Activated CD8-positive, alpha-beta T cell treated with anti-CD3 and anti-CD28 coated beads, Interleukin-2, amount 10 ng/mL, durations not matched to agents 7 days and 5 days (primary cell): ENCODE measurements around the gene MROH9. TPM values are rescaled to one million over a fixed set of nuclear protein-coding genes. Genes with fewer than 3 reads are reported as not detected.
"Not testable (repeated sequence)": the region's sequence is repeated elsewhere in the genome, so short reads cannot be mapped to it uniquely, and the experiment has no call there.

Experiments
- ATAC-seq: fragments of 150-1000 bp; cut with Tn5 transposase; one replicate; pipeline ENCODE4 v1.10.0; 2021; ENCODE audit warnings: moderate library complexity
- CTCF ChIA-PET: fragments of 350-600 bp; sonication (Branson Sonifier 250); formaldehyde crosslinking; loops from one replicate; lab custom pipeline; 2021; ENCODE audit warnings: antibody characterized with exemption; lab: Charles Lee
- POLR2A ChIA-PET: fragments of 350-600 bp; sonication (Branson Sonifier 250); formaldehyde crosslinking; loops from one replicate; lab custom pipeline; 2021; ENCODE audit warnings: antibody characterized with exemption; lab: Charles Lee
- DNase-seq: peaks from one replicate; pipeline ENCODE4 v3.0.0-alpha.2; 2020
- H3K27ac Mint-ChIP-seq: one replicate; pipeline ENCODE4 v1.8.0; 2021; ENCODE audit warnings: mild to moderate bottlenecking, mixed read lengths
- H3K27me3 Mint-ChIP-seq: one replicate; pipeline ENCODE4 v1.8.0; 2021; ENCODE audit warnings: low read depth, mixed read lengths
- H3K36me3 Mint-ChIP-seq: one replicate; pipeline ENCODE4 v1.8.0; 2021; ENCODE audit warnings: low read depth, mixed read lengths
- H3K4me1 Mint-ChIP-seq: one replicate; pipeline ENCODE4 v1.8.0; 2021; ENCODE audit warnings: low read depth, mixed read lengths
- H3K4me3 Mint-ChIP-seq: one replicate; pipeline ENCODE4 v1.8.0; 2021; ENCODE audit warnings: mild to moderate bottlenecking, mixed read lengths
- H3K9me3 Mint-ChIP-seq: one replicate; pipeline ENCODE4 v1.8.0; 2022; ENCODE audit warnings: mixed read lengths; ENCODE audit not compliant: insufficient read depth
- total RNA-seq, 2 experiments: library from RNA; stranded (reverse); gene quantifications; one replicate each; pipeline ENCODE4 v1.2.3, GENCODE V29; 2021

MROH9 gene
- total RNA-seq, 2 experiments from 2014 or later = not detected

- Mint-ChIP-seq H3K4me1 (no peaks in the 10 kb centered on the region), H3K27ac (no peak overlapping the region), H3K36me3 (no peaks in the 10 kb centered on the region), H3K9me3 (no peaks in the 10 kb centered on the region), H3K27me3 (no peaks in the 10 kb centered on the region), H3K4me3 (no peak overlapping the region)
- DNase-seq (no peak), ATAC-seq (no peak)
- ChIA-PET POLR2A (no interaction called here), CTCF (interaction anchor here (0.7 to 4.6 kb wide), 3 partner anchors 16 to 239 kb away, joined by 3 to 24 read pairs (median 3); no protein-coding TSS in a partner anchor)
Observed at GRCh38 chr1:170927955-170928840, 7.1 kb upstream of the MROH9 start.

- Mint-ChIP-seq H3K4me1 (no peaks in the 10 kb centered on the region), H3K4me3 (no peak overlapping the region), H3K9me3 (no peaks in the 10 kb centered on the region), H3K27me3 (no peaks in the 10 kb centered on the region), H3K36me3 (no peaks in the 10 kb centered on the region), H3K27ac (no peak overlapping the region)
- no peak for DNase-seq
- ChIA-PET POLR2A (no interaction called here), CTCF (interaction anchor here (0.8 to 4.6 kb wide), 6 partner anchors 11 to 1002 kb away, joined by 4 to 24 read pairs (median 4); no protein-coding TSS in a partner anchor)
- ATAC-seq = peak; percentile 19
Observed at GRCh38 chr1:170929412-170929834, 5.9 kb upstream of the MROH9 start.

- Mint-ChIP-seq H3K36me3 (no peaks in the 10 kb centered on the region), H3K27me3 (no peaks in the 10 kb centered on the region), H3K9me3 (no peaks in the 10 kb centered on the region), H3K27ac (no peak overlapping the region), H3K4me1 (no peaks in the 10 kb centered on the region), H3K4me3 (no peak overlapping the region)
- ChIA-PET POLR2A (no interaction called here), CTCF (interaction anchor here (0.6 to 4.6 kb wide), 7 partner anchors 11 to 1120 kb away, joined by 3 to 24 read pairs (median 4); no protein-coding TSS in a partner anchor)
- ATAC-seq (peak; percentile 76), DNase-seq (peak; percentile 21)
Observed at GRCh38 chr1:170929835-170930554, 5.3 kb upstream of the MROH9 start.

GRCh38 chr1:170931650-170932049 is 3.7 kb upstream of the MROH9 start:
- H3K4me3 Mint-ChIP-seq = no peak overlapping the region
- no peak for ATAC-seq
- no peaks in the 10 kb centered on the region for H3K36me3 Mint-ChIP-seq
- no peaks in the 10 kb centered on the region for H3K4me1 Mint-ChIP-seq
- H3K9me3 Mint-ChIP-seq = no peaks in the 10 kb centered on the region
- ChIA-PET CTCF (interaction anchor here (4.6 kb wide), 1 partner anchor 242 kb away, joined by 24 read pairs; no protein-coding TSS in a partner anchor), POLR2A (no interaction called here)
- H3K27me3 Mint-ChIP-seq = no peaks in the 10 kb centered on the region
- DNase-seq = no peak
- H3K27ac Mint-ChIP-seq = no peak overlapping the region

- ChIA-PET CTCF (no interaction called here), POLR2A (no interaction called here)
- H3K4me3 Mint-ChIP-seq = no peak overlapping the region
- no peaks in the 10 kb centered on the region for H3K36me3 Mint-ChIP-seq
- H3K27ac Mint-ChIP-seq = no peak overlapping the region
- no peaks in the 10 kb centered on the region for H3K27me3 Mint-ChIP-seq
- no peaks in the 10 kb centered on the region for H3K9me3 Mint-ChIP-seq
- DNase-seq = no peak
- ATAC-seq = no peak
- H3K4me1 Mint-ChIP-seq = no peaks in the 10 kb centered on the region
Observed at GRCh38 chr1:170932236-170932635, 3.1 kb upstream of the MROH9 start.

GRCh38 chr1:170938281-170938680 is 2.9 kb downstream of the MROH9 start:
- CTCF ChIA-PET = no interaction called here
- no peak overlapping the region for H3K27ac Mint-ChIP-seq

GRCh38 chr1:170939476-170939875 is 4.1 kb downstream of the MROH9 start:
- CTCF ChIA-PET = no interaction called here
- Mint-ChIP-seq H3K36me3 (no peaks in the 10 kb centered on the region), H3K4me3 (no peak overlapping the region), H3K27ac (no peak overlapping the region), H3K27me3 (peaks cover 4% of the 10 kb centered on the region), H3K4me1 (no peaks in the 10 kb centered on the region), H3K9me3 (no peaks in the 10 kb centered on the region)
- DNase-seq (no peak), ATAC-seq (no peak)
- POLR2A ChIA-PET = no interaction called here

More at GRCh38 chr1:170938281-170938680, 2.9 kb downstream of the MROH9 start:
- no peak overlapping the region for H3K4me3 Mint-ChIP-seq
- POLR2A ChIA-PET = no interaction called here
- no peak for ATAC-seq
- no peak for DNase-seq
- no peaks in the 10 kb centered on the region for H3K9me3 Mint-ChIP-seq
- H3K27me3 Mint-ChIP-seq = peaks cover 4% of the 10 kb centered on the region
- H3K36me3 Mint-ChIP-seq = no peaks in the 10 kb centered on the region
- no peaks in the 10 kb centered on the region for H3K4me1 Mint-ChIP-seq

GRCh38 chr1:170951744-170952143 is 16.4 kb downstream of the MROH9 start:
- CTCF ChIA-PET = interaction anchor here (1.0 kb wide), 1 partner anchor 15 kb away, joined by 3 read pairs; no protein-coding TSS in a partner anchor
- H3K36me3 Mint-ChIP-seq, POLR2A ChIA-PET: not testable (repeated sequence)

GRCh38 chr1:170959385-170959784 is 24.1 kb downstream of the MROH9 start:
- H3K27ac Mint-ChIP-seq = no peak overlapping the region
- peaks cover 2% of the 10 kb centered on the region for H3K27me3 Mint-ChIP-seq
- H3K9me3 Mint-ChIP-seq = no peaks in the 10 kb centered on the region
- no peaks in the 10 kb centered on the region for H3K36me3 Mint-ChIP-seq
- POLR2A ChIA-PET = no interaction called here
- ATAC-seq (no peak), DNase-seq (no peak)
- H3K4me3 Mint-ChIP-seq = no peak overlapping the region
- CTCF ChIA-PET = no interaction called here
- H3K4me1 Mint-ChIP-seq = no peaks in the 10 kb centered on the region

More at GRCh38 chr1:170951744-170952143, 16.4 kb downstream of the MROH9 start:
- not testable (repeated sequence) for H3K4me1 Mint-ChIP-seq, DNase-seq, ATAC-seq, H3K4me3 Mint-ChIP-seq, H3K9me3 Mint-ChIP-seq, H3K27ac Mint-ChIP-seq, H3K27me3 Mint-ChIP-seq

GRCh38 chr1:170964506-170964905 is 29.2 kb downstream of the MROH9 start:
- Mint-ChIP-seq H3K27ac (no peak overlapping the region), H3K36me3 (no peaks in the 10 kb centered on the region), H3K9me3 (no peaks in the 10 kb centered on the region), H3K4me1 (no peaks in the 10 kb centered on the region), H3K27me3 (peaks cover 8% of the 10 kb centered on the region), H3K4me3 (no peak overlapping the region)
- POLR2A ChIA-PET = no interaction called here
- CTCF ChIA-PET = no interaction called here
- no peak for DNase-seq
- no peak for ATAC-seq

- Mint-ChIP-seq H3K9me3 (no peaks in the 10 kb centered on the region), H3K27me3 (peaks cover 8% of the 10 kb centered on the region), H3K4me3 (no peak overlapping the region), H3K4me1 (no peaks in the 10 kb centered on the region), H3K36me3 (no peaks in the 10 kb centered on the region), H3K27ac (no peak overlapping the region)
- CTCF ChIA-PET = interaction anchor here (0.8 to 3.6 kb wide), 7 partner anchors 9 to 346 kb away, joined by 3 to 43 read pairs (median 4); partner anchors contain the start of gene FMO4
- ATAC-seq (no peak), DNase-seq (no peak)
- POLR2A ChIA-PET = no interaction called here
Observed at GRCh38 chr1:170967042-170967910, 31.9 kb downstream of the MROH9 start.
